ENCODE results near the gene LPO.

LPO gene

GRCh38 chr17:58280480-58281217 lies 42.3 kb downstream of the LPO start, which contains the start of gene MPO:
Gene MPO, minus strand, starts transcription at chr17:58280935. Its CDS starts 177 bp downstream, at chr17:58280758.
- Histone ChIP-seq H3K27me3 (no peaks in the 10 kb centered on the region), H3K9me3 (no peaks in the 10 kb centered on the region), H3K27ac (peak within 1 kb of the TSS; percentile 33), H3K4me1 (ENCODE audit: control insufficient read depth in 1 of 2, insufficient read depth in 1 of 2, low read depth in 1 of 2, low read length in 1 of 2) (peaks cover 84 to 95% of the 10 kb centered on the region in 2 experiments), H3K4me3 (ENCODE audit: low read depth in 1 of 2, low read length in 1 of 2) (peak within 1 kb of the TSS in 1 of 2 experiments; percentile 66), H3K36me3 (no peaks in the 10 kb centered on the region)
- TF ChIP-seq CTCF (IDR thresholded peaks at IDR 0.05) = no peak

GRCh38 chr17:58281511-58282011 lies 43.2 kb downstream of the LPO start:
- Histone ChIP-seq H3K9me3 (no peaks in the 10 kb centered on the region), H3K27ac (peak overlapping the region; percentile 1), H3K4me1 (ENCODE audit: control insufficient read depth in 1 of 2, insufficient read depth in 1 of 2, low read depth in 1 of 2, low read length in 1 of 2) (peaks cover 80 to 95% of the 10 kb centered on the region in 2 experiments), H3K4me3 (ENCODE audit: low read depth in 1 of 2, low read length in 1 of 2) (no peak overlapping the region), H3K27me3 (no peaks in the 10 kb centered on the region), H3K36me3 (no peaks in the 10 kb centered on the region)
- no peak for TF ChIP-seq CTCF (IDR thresholded peaks at IDR 0.05)

GRCh38 chr17:58282442-58282841 lies 44.1 kb downstream of the LPO start:
- no peak overlapping the region for H3K27ac ChIP-seq
- peaks cover 78 to 87% of the 10 kb centered on the region in 2 experiments for H3K4me1 ChIP-seq (ENCODE audit: control insufficient read depth in 1 of 2, insufficient read depth in 1 of 2, low read depth in 1 of 2, low read length in 1 of 2)
- no peak overlapping the region for H3K4me3 ChIP-seq (ENCODE audit: low read depth in 1 of 2, low read length in 1 of 2)
- no peaks in the 10 kb centered on the region for H3K9me3 ChIP-seq
- H3K36me3 ChIP-seq = no peaks in the 10 kb centered on the region
- TF ChIP-seq CTCF (IDR thresholded peaks at IDR 0.05) = no peak
- no peaks in the 10 kb centered on the region for H3K27me3 ChIP-seq

GRCh38 chr17:58283674-58284612 lies 45.6 kb downstream of the LPO start:
- no peaks in the 10 kb centered on the region for H3K27me3 ChIP-seq
- TF ChIP-seq CTCF (IDR thresholded peaks at IDR 0.05) = no peak
- no peaks in the 10 kb centered on the region for H3K9me3 ChIP-seq
- no peak overlapping the region for H3K4me3 ChIP-seq (ENCODE audit: low read depth in 1 of 2, low read length in 1 of 2)
- peaks cover 76 to 85% of the 10 kb centered on the region in 2 experiments for H3K4me1 ChIP-seq (ENCODE audit: control insufficient read depth in 1 of 2, insufficient read depth in 1 of 2, low read depth in 1 of 2, low read length in 1 of 2)
- H3K27ac ChIP-seq = peak overlapping the region; percentile 52
- H3K36me3 ChIP-seq = no peaks in the 10 kb centered on the region

GRCh38 chr17:58284613-58285421 lies 46.4 kb downstream of the LPO start:
- Histone ChIP-seq H3K27me3 (no peaks in the 10 kb centered on the region), H3K4me1 (ENCODE audit: control insufficient read depth in 1 of 2, insufficient read depth in 1 of 2, low read depth in 1 of 2, low read length in 1 of 2) (peaks cover 76 to 85% of the 10 kb centered on the region in 2 experiments), H3K27ac (peak overlapping the region; percentile 52), H3K4me3 (ENCODE audit: low read depth in 1 of 2, low read length in 1 of 2) (no peak overlapping the region), H3K36me3 (no peaks in the 10 kb centered on the region), H3K9me3 (no peaks in the 10 kb centered on the region)
- TF ChIP-seq CTCF (IDR thresholded peaks at IDR 0.05) = no peak

All from neutrophil (primary cell).